PC-3 (cell line): ENCODE data around the gene EDEM1. TPM values are rescaled to one million over a fixed set of nuclear protein-coding genes. Genes with fewer than 3 reads are reported as not detected.

Source experiments
- ATAC-seq: fragments of 200-7000 bp; cut with Tn5 transposase; 2 replicates; pipeline ENCODE4 v1.9.1; 2020; ENCODE audit warnings: mild to moderate bottlenecking, moderate library complexity
- BruUV-seq: library from RNA; stranded (reverse); fragments of 400-500 nt; replicated peaks from 2 replicates; lab custom pipeline; 2021; lab: Mats Ljungman, UMichigan
- CTCF ChIA-PET: fragments of 300-600 bp; sonication (Branson Sonifier 250); formaldehyde crosslinking; loops from one replicate; lab custom pipeline; 2022; ENCODE audit warnings: antibody characterized with exemption; lab: Charles Lee
- POLR2A ChIA-PET: fragments of 300-600 bp; sonication (Branson Sonifier 250); formaldehyde crosslinking; loops from one replicate; lab custom pipeline; 2022; ENCODE audit warnings: antibody characterized with exemption; ENCODE audit not compliant: unreplicated experiment; lab: Charles Lee
- DNase-seq: peaks from one replicate; pipeline ENCODE4 v3.0.0-alpha.2; 2015
- H2AFZ ChIP-seq: fragments of 300-600 bp; sonication (generic); 2 replicates; pipeline ENCODE4 v1.6.0; 2016; ENCODE audit warnings: antibody characterized with exemption, low read length
- H3F3A ChIP-seq: fragments of 300-600 bp; sonication (generic); one replicate; pipeline ENCODE4 v1.6.0; 2017; ENCODE audit warnings: antibody characterized with exemption, low read length, control low read depth, mild to moderate bottlenecking; ENCODE audit not compliant: unreplicated experiment
- H3K27ac ChIP-seq: fragments of 300-600 bp; sonication (generic); 2 replicates; pipeline ENCODE4 v1.5.1; 2016; ENCODE audit warnings: mild to moderate bottlenecking, low read length
- H3K27me3 ChIP-seq: fragments of 300-600 bp; sonication (generic); 2 replicates; pipeline ENCODE4 v1.6.1; 2016; ENCODE audit warnings: low read length, mixed read lengths
- H3K36me3 ChIP-seq: fragments of 300-600 bp; sonication (generic); 2 replicates; pipeline ENCODE4 v1.6.1; 2016; ENCODE audit warnings: low read depth, mixed run types, low read length, mixed read lengths
- H3K4me1 ChIP-seq: fragments of 300-600 bp; sonication (generic); 2 replicates; pipeline ENCODE4 v1.5.1; 2016; ENCODE audit warnings: low read length; ENCODE audit not compliant: insufficient read depth
- H3K4me2 ChIP-seq: fragments of 300-600 bp; sonication (generic); 2 replicates; pipeline ENCODE4 v1.6.0; 2016; ENCODE audit warnings: low read length
- H3K4me3 ChIP-seq: fragments of 300-600 bp; sonication (generic); 2 replicates; pipeline ENCODE4 v1.5.1; 2016; ENCODE audit warnings: mild to moderate bottlenecking, low read length, mixed read lengths
- H3K79me2 ChIP-seq: fragments of 300-600 bp; sonication (generic); 2 replicates; pipeline ENCODE4 v1.6.1; 2017; ENCODE audit warnings: low read length, mixed read lengths
- H3K9ac ChIP-seq: fragments of 300-600 bp; sonication (generic); 2 replicates; pipeline ENCODE4 v1.6.0; 2016; ENCODE audit warnings: mild to moderate bottlenecking, low read length
- H3K9me2 ChIP-seq: fragments of 300-600 bp; sonication (generic); replicated peaks from 2 replicates; pipeline ENCODE4 v1.6.1; 2016; ENCODE audit warnings: mixed run types, low read length, mixed read lengths
- H3K9me3 ChIP-seq: fragments of 300-600 bp; sonication (generic); 2 replicates; pipeline ENCODE4 v1.6.1; 2016; ENCODE audit warnings: low read length, mixed read lengths
- H4K20me1 ChIP-seq: fragments of 300-600 bp; sonication (generic); 2 replicates; pipeline ENCODE4 v1.6.1; 2016; ENCODE audit warnings: low read length, mixed read lengths
- EZH2 ChIP-seq: fragments of 300-600 bp; sonication (generic); IDR thresholded peaks from one replicate; pipeline ENCODE4 v1.6.1; 2017; ENCODE audit warnings: antibody characterized with exemption, mild to moderate bottlenecking, low read length; ENCODE audit not compliant: unreplicated experiment
- EZH2phosphoT487 ChIP-seq: fragments of 300-600 bp; sonication (generic); IDR thresholded peaks from 2 replicates; pipeline ENCODE4 v1.6.1; 2018; ENCODE audit warnings: mild to moderate bottlenecking, antibody characterized with exemption, low read length, borderline replicate concordance
- intact Hi-C: fragments of 100-400 bp; cut with micrococcal nuclease; formaldehyde crosslinking; loops from 2 replicates; pipeline ENCODE4 v1.9.0; 2023
- total RNA-seq: library from RNA; depleted of rRNA; stranded (reverse); fragments of >200 nt; gene quantifications from 2 replicates; pipeline ENCODE4 v1.2.3, GENCODE V29; 2014
- TF ChIP-seq, protein P1 (sequence below): fragments of 300-600 bp; sonication (generic); conservative IDR thresholded peaks from 2 replicates; pipeline ENCODE4 v1.5.1; 2017; ENCODE audit warnings: antibody characterized with exemption, low read depth, mild to moderate bottlenecking, low read length

The EDEM1 gene
- total RNA-seq, 1 experiment from 2014 or later: 39.4 TPM

- Histone ChIP-seq H2AFZ (no peak overlapping the region), H3K4me1 (peaks cover 9% of the 10 kb centered on the region; the same call in 1 of the 2 replicates), H3K4me2 (no peak overlapping the region), H3K79me2 (no peaks in the 10 kb centered on the region), H3K9me2 (no peaks in the 10 kb centered on the region), H3F3A (no peaks in the 10 kb centered on the region), H3K27ac (no peak overlapping the region), H3K9me3 (no peaks in the 10 kb centered on the region), H3K36me3 (peaks cover 47% of the 10 kb centered on the region), H3K4me3 (no peak overlapping the region), H3K9ac (no peak overlapping the region), H4K20me1 (no peaks in the 10 kb centered on the region), H3K27me3 (no peaks in the 10 kb centered on the region)
- no TSS peak for BruUV-seq
- DNase-seq (no peak), ATAC-seq (no peak)
- intact Hi-C loops: no loop called here
- CTCF ChIA-PET: no interaction called here
- TF ChIP-seq EZH2phosphoT487 (no peak), EZH2 (no peak)
- TF ChIP-seq, protein P1, sequence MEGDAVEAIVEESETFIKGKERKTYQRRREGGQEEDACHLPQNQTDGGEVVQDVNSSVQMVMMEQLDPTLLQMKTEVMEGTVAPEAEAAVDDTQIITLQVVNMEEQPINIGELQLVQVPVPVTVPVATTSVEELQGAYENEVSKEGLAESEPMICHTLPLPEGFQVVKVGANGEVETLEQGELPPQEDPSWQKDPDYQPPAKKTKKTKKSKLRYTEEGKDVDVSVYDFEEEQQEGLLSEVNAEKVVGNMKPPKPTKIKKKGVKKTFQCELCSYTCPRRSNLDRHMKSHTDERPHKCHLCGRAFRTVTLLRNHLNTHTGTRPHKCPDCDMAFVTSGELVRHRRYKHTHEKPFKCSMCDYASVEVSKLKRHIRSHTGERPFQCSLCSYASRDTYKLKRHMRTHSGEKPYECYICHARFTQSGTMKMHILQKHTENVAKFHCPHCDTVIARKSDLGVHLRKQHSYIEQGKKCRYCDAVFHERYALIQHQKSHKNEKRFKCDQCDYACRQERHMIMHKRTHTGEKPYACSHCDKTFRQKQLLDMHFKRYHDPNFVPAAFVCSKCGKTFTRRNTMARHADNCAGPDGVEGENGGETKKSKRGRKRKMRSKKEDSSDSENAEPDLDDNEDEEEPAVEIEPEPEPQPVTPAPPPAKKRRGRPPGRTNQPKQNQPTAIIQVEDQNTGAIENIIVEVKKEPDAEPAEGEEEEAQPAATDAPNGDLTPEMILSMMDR: no peak
- POLR2A ChIA-PET: no interaction called here
These were observed 26.8 kb downstream of the EDEM1 start for GRCh38 chr3:5214352-5214751.

DNA sequence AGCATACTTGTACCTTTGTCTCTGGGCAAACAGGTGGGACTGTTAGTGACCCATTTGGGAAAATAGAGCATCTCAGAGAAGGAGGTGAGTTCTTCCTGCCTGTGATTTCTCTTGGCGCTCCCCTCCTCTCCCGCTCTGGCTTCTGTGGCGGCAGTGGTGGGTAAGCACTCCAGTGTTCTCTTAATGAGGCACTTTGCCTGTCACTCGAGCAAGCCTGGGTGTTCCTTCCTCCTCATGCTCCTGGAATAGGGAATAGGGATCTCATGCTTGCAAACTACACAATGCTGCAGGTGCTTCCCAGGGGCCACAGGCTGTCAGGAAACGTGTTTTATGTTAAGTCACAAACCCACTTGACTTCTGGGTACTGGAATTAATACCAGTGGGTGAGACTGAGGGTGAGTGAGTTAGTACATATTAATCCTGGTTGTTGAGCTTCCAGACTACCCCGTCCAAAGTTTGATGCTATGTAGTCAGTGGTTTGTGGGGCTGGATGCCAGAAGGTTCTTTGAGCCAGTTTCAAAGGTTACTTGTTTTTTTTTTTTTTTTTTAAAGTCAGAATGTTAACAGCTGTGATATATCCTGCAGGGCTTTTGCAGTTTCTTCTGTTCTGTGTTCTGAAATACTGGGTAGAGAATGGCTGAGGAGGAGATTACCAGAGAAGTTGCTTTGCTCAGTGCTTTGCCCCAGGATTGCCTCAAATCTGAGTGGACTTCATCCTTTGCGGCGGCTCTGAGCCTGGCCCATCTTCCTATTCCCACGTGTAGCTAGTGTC is 30.5 kb downstream of the EDEM1 start:
- CTCF ChIA-PET: no interaction called here
- TF ChIP-seq EZH2phosphoT487 (no peak), EZH2 (no peak)
- TF ChIP-seq, protein P1: no peak

GRCh38 chr3:5218815-5219214 is 31.3 kb downstream of the EDEM1 start:
- Histone ChIP-seq H3K27me3 (no peaks in the 10 kb centered on the region), H3F3A (no peaks in the 10 kb centered on the region), H2AFZ (no peak overlapping the region), H3K9me3 (no peaks in the 10 kb centered on the region), H3K27ac (no peak overlapping the region), H3K36me3 (peaks cover 18% of the 10 kb centered on the region; the same call in 1 of the 2 replicates), H3K79me2 (no peaks in the 10 kb centered on the region), H3K4me3 (no peak overlapping the region), H3K9me2 (no peaks in the 10 kb centered on the region), H3K9ac (no peak overlapping the region), H3K4me2 (no peak overlapping the region), H4K20me1 (no peaks in the 10 kb centered on the region), H3K4me1 (no peaks in the 10 kb centered on the region)
- ChIA-PET POLR2A (interaction anchor here (0.6 kb wide), 1 partner anchor 93 kb away, joined by 3 read pairs; no protein-coding TSS in a partner anchor), CTCF (no interaction called here)
- BruUV-seq: no TSS peak
- TF ChIP-seq EZH2phosphoT487 (no peak), EZH2 (no peak)
- TF ChIP-seq, protein P1: no peak
- ATAC-seq (no peak), DNase-seq (no peak)
- intact Hi-C loops: no loop called here

More for the DNA sequence above, 30.5 kb downstream of the EDEM1 start:
- Histone ChIP-seq H3K9me2 (no peaks in the 10 kb centered on the region), H2AFZ (no peak overlapping the region), H3K27me3 (no peaks in the 10 kb centered on the region), H3K9me3 (no peaks in the 10 kb centered on the region), H3F3A (no peaks in the 10 kb centered on the region), H3K36me3 (peaks cover 24% of the 10 kb centered on the region; the same call in 1 of the 2 replicates), H3K4me2 (no peak overlapping the region), H3K9ac (no peak overlapping the region), H3K4me3 (no peak overlapping the region), H3K27ac (no peak overlapping the region), H3K79me2 (no peaks in the 10 kb centered on the region), H4K20me1 (no peaks in the 10 kb centered on the region), H3K4me1 (no peaks in the 10 kb centered on the region)
- no peak for DNase-seq
- POLR2A ChIA-PET: no interaction called here
- intact Hi-C loops: no loop called here
- no TSS peak for BruUV-seq
- ATAC-seq: no peak
